ENCODE results near the gene VPS18.
A peak's percentile ranks its signal among the peaks of the same experiment; 100 is the strongest.

The VPS18 gene

GRCh38 chr15:40941068-40941527, 46.8 kb downstream of the VPS18 start:
- no peaks in the 10 kb centered on the region for H3K9me3 ChIP-seq (ENCODE audit: insufficient read depth, low read length)
- H3K79me2 ChIP-seq (ENCODE audit: low read length) = no peaks in the 10 kb centered on the region
- peak overlapping the region; percentile 87 for H3K9ac ChIP-seq (ENCODE audit: low read length)
- H3K27ac ChIP-seq (ENCODE audit: low read length) = no peak overlapping the region
- peaks cover 32% of the 10 kb centered on the region for H3K4me1 ChIP-seq (ENCODE audit: low read length)
- H4K20me1 ChIP-seq (ENCODE audit: insufficient read depth, low read length) = no peaks in the 10 kb centered on the region
- H2AFZ ChIP-seq (ENCODE audit: low read depth, low read length) = peak overlapping the region; percentile 80; the same call in 1 of the 2 replicates
- no peak for TF ChIP-seq EZH2phosphoT487 (IDR thresholded peaks at IDR 0.05; ENCODE audit: low read depth)
- peak overlapping the region; percentile 87 for H3K4me2 ChIP-seq (ENCODE audit: low read length)
- H3K36me3 ChIP-seq (replicated peaks; ENCODE audit: low read depth, low read length) = no peaks in the 10 kb centered on the region
- no peaks in the 10 kb centered on the region for H3K27me3 ChIP-seq (ENCODE audit: low read depth, low read length)
- H3K4me3 ChIP-seq (ENCODE audit: low read length) = peak overlapping the region; percentile 87

DNA sequence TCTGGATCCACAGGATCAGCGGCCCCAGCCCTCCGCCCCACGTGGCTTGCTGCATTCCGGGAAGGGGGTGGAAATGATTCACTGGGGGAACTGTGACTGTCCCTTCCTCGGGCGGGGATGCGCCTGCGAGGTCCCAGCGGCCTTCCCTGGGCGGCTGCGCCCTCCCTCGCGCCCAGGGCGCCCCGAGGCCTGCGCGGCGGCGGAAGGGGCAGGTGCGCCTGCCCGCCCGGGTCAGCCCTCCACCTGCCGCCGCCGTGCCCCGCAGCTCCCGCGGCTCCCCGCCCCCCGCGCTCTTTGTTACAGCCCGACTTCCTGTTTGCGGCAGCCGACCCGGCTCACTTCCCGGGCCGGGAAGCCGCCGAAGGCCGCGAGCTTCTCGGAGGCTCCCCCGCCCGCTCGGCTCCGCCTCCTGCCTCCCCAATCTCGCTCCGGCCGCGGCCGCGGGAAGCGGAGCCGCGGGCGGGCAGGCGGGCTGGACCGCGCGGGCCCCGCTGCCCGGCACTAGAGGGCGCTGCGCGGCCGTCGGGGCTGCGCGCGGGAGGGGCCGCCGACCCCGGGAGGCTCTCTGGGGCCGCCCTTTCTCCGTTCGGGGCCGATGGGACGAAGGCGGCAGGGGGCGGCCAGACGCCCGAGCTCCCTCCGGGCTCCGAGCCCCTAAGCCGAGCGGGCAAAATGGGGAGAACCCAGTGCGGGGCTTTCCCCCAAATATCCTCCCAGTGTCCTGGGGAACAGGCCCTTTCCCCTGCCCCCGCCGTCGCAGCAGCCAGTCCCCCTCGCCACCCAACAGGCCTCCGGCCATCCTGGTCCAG, 47.5 kb downstream of the VPS18 start:
- Histone ChIP-seq H3K27ac (ENCODE audit: low read length) (no peak overlapping the region; the same call in 1 of the 2 replicates), H3K4me1 (ENCODE audit: low read length) (peaks cover 33% of the 10 kb centered on the region), H3K4me3 (ENCODE audit: low read length) (peak overlapping the region; percentile 87), H4K20me1 (ENCODE audit: insufficient read depth, low read length) (no peaks in the 10 kb centered on the region), H3K27me3 (ENCODE audit: low read depth, low read length) (no peaks in the 10 kb centered on the region), H3K4me2 (ENCODE audit: low read length) (peak overlapping the region; percentile 95), H3K36me3 (replicated peaks; ENCODE audit: low read depth, low read length) (no peaks in the 10 kb centered on the region), H3K79me2 (ENCODE audit: low read length) (no peaks in the 10 kb centered on the region), H3K9me3 (ENCODE audit: insufficient read depth, low read length) (no peaks in the 10 kb centered on the region), H2AFZ (ENCODE audit: low read depth, low read length) (peak overlapping the region; percentile 98), H3K9ac (ENCODE audit: low read length) (peak overlapping the region; percentile 87)
- no peak for TF ChIP-seq EZH2phosphoT487 (IDR thresholded peaks at IDR 0.05; ENCODE audit: low read depth)
- peak; percentile 33 for TF ChIP-seq CTCF (IDR thresholded peaks at IDR 0.05; ENCODE audit: low read depth, low read length)

GRCh38 chr15:40942337-40942854, 48.1 kb downstream of the VPS18 start:
- no peaks in the 10 kb centered on the region for H3K27me3 ChIP-seq (ENCODE audit: low read depth, low read length)
- peak overlapping the region; percentile 87 for H3K9ac ChIP-seq (ENCODE audit: low read length)
- peak overlapping the region; percentile 87 for H3K4me3 ChIP-seq (ENCODE audit: low read length)
- peaks cover 33% of the 10 kb centered on the region for H3K4me1 ChIP-seq (ENCODE audit: low read length)
- no peak overlapping the region; the same call in 1 of the 2 replicates for H3K27ac ChIP-seq (ENCODE audit: low read length)
- H3K9me3 ChIP-seq (ENCODE audit: insufficient read depth, low read length) = no peaks in the 10 kb centered on the region
- peak overlapping the region; percentile 98 for H2AFZ ChIP-seq (ENCODE audit: low read depth, low read length)
- no peaks in the 10 kb centered on the region for H4K20me1 ChIP-seq (ENCODE audit: insufficient read depth, low read length)
- TF ChIP-seq CTCF (IDR thresholded peaks at IDR 0.05; ENCODE audit: low read depth, low read length) (no peak), EZH2phosphoT487 (IDR thresholded peaks at IDR 0.05; ENCODE audit: low read depth) (no peak)
- H3K36me3 ChIP-seq (replicated peaks; ENCODE audit: low read depth, low read length) = no peaks in the 10 kb centered on the region
- H3K79me2 ChIP-seq (ENCODE audit: low read length) = no peaks in the 10 kb centered on the region
- H3K4me2 ChIP-seq (ENCODE audit: low read length) = peak overlapping the region; percentile 95

- peak overlapping the region; percentile 87 for H3K9ac ChIP-seq (ENCODE audit: low read length)
- no peaks in the 10 kb centered on the region for H4K20me1 ChIP-seq (ENCODE audit: insufficient read depth, low read length)
- TF ChIP-seq EZH2phosphoT487 (IDR thresholded peaks at IDR 0.05; ENCODE audit: low read depth) (no peak), CTCF (IDR thresholded peaks at IDR 0.05; ENCODE audit: low read depth, low read length) (no peak)
- no peaks in the 10 kb centered on the region for H3K9me3 ChIP-seq (ENCODE audit: insufficient read depth, low read length)
- H3K4me1 ChIP-seq (ENCODE audit: low read length) = peaks cover 33% of the 10 kb centered on the region
- no peak overlapping the region for H3K27ac ChIP-seq (ENCODE audit: low read length)
- H3K4me3 ChIP-seq (ENCODE audit: low read length) = peak overlapping the region; percentile 87
- H3K27me3 ChIP-seq (ENCODE audit: low read depth, low read length) = no peaks in the 10 kb centered on the region
- no peak overlapping the region for H2AFZ ChIP-seq (ENCODE audit: low read depth, low read length)
- no peaks in the 10 kb centered on the region for H3K79me2 ChIP-seq (ENCODE audit: low read length)
- H3K4me2 ChIP-seq (ENCODE audit: low read length) = peak overlapping the region; percentile 95
- no peaks in the 10 kb centered on the region for H3K36me3 ChIP-seq (replicated peaks; ENCODE audit: low read depth, low read length)
Measured at GRCh38 chr15:40942878-40943277, 48.6 kb downstream of the VPS18 start.

Data from OCI-LY3 (cell line).